HEK293T (cell line): Measurements from ENCODE around the gene PPIA.

Source experiments
- CTCF ChIA-PET: fragments of 350-600 bp; formaldehyde crosslinking; extraction: SDS; loops from one replicate; lab custom pipeline; 2021; ENCODE audit warnings: antibody characterized with exemption, inconsistent platforms; lab: Yijun Ruan, JAX
- POLR2A ChIA-PET: fragments of 350-600 bp; formaldehyde crosslinking; extraction: SDS; loops from one replicate; lab custom pipeline; 2020; ENCODE audit warnings: antibody characterized with exemption, inconsistent platforms; lab: Yijun Ruan, JAX
- DNase-seq: peaks from one replicate; pipeline ENCODE4 v3.0.0; 2012; ENCODE audit warnings: mixed read lengths; ENCODE audit errors: extremely low spot score
- ARNT ChIP-seq: fragments of 450-650 bp; IDR thresholded peaks from 2 replicates; pipeline ENCODE4 v1.6.1; 2017; ENCODE audit warnings: mild to moderate bottlenecking
- BHLHE40 ChIP-seq: fragments of 450-650 bp; IDR thresholded peaks from 2 replicates; pipeline ENCODE4 v1.6.1; 2016; ENCODE audit warnings: mild to moderate bottlenecking, moderate library complexity, borderline replicate concordance
- CTBP1 ChIP-seq: fragments of 450-650 bp; IDR thresholded peaks from 2 replicates; pipeline ENCODE4 v1.6.1; 2016; ENCODE audit warnings: borderline replicate concordance
- ELF4 ChIP-seq: fragments of 450-650 bp; IDR thresholded peaks from 2 replicates; pipeline ENCODE4 v1.6.1; 2017; ENCODE audit warnings: antibody characterized with exemption
- FOXA1 ChIP-seq: fragments of 450-650 bp; IDR thresholded peaks from 2 replicates; pipeline ENCODE4 v1.6.1; 2016; ENCODE audit warnings: mild to moderate bottlenecking
- FOXK2 ChIP-seq: fragments of 450-650 bp; IDR thresholded peaks from 2 replicates; pipeline ENCODE4 v1.6.1; 2016; ENCODE audit warnings: mild to moderate bottlenecking
- FOXM1 ChIP-seq: fragments of 450-650 bp; IDR thresholded peaks from 2 replicates; pipeline ENCODE4 v1.6.1; 2017; ENCODE audit warnings: mild to moderate bottlenecking, borderline replicate concordance
- HDGF ChIP-seq: fragments of 450-650 bp; IDR thresholded peaks from 2 replicates; pipeline ENCODE4 v1.6.1; 2017; ENCODE audit warnings: antibody characterized with exemption, borderline replicate concordance
- L3MBTL2 ChIP-seq: fragments of 450-650 bp; conservative IDR thresholded peaks from 2 replicates; pipeline ENCODE4 v1.6.1; 2016; ENCODE audit warnings: mild to moderate bottlenecking
- LEF1 ChIP-seq: fragments of 450-650 bp; IDR thresholded peaks from 2 replicates; pipeline ENCODE4 v1.6.1; 2017; ENCODE audit warnings: mild to moderate bottlenecking, borderline replicate concordance
- NFRKB ChIP-seq: fragments of 450-650 bp; IDR thresholded peaks from 2 replicates; pipeline ENCODE4 v1.6.1; 2016; ENCODE audit warnings: mild to moderate bottlenecking, moderate library complexity
- PKNOX1 ChIP-seq: fragments of 450-650 bp; IDR thresholded peaks from 2 replicates; pipeline ENCODE4 v1.6.1; 2016
- SP1 ChIP-seq: fragments of 450-650 bp; IDR thresholded peaks from 2 replicates; pipeline ENCODE4 v1.6.1; 2017
- SUZ12 ChIP-seq: fragments of 450-650 bp; IDR thresholded peaks from 2 replicates; pipeline ENCODE4 v1.6.1; 2016; ENCODE audit warnings: mild to moderate bottlenecking
- TARDBP ChIP-seq: fragments of 450-650 bp; IDR thresholded peaks from 2 replicates; pipeline ENCODE4 v1.6.1; 2016
- ZNF384 ChIP-seq: fragments of 450-650 bp; IDR thresholded peaks from 2 replicates; pipeline ENCODE4 v1.6.1; 2016

The PPIA gene

GRCh38 chr7:44811093-44811492 is 14.6 kb downstream of the PPIA start:
- TF ChIP-seq NFRKB (no peak), SUZ12 (no peak), TARDBP (no peak)
- ChIA-PET CTCF (no interaction called here), POLR2A (no interaction called here)
- DNase-seq, result no peak

GRCh38 chr7:44811571-44811970 is 15.1 kb downstream of the PPIA start:
- CTCF ChIA-PET, result no interaction called here
- TF ChIP-seq SUZ12, result no peak
- TF ChIP-seq NFRKB, result no peak
- TF ChIP-seq LEF1, result no peak
- TF ChIP-seq CTBP1, result no peak
- no peak for TF ChIP-seq TARDBP
- TF ChIP-seq FOXK2, result no peak
- no peak for TF ChIP-seq BHLHE40
- TF ChIP-seq HDGF, result no peak
- no peak for TF ChIP-seq L3MBTL2
- TF ChIP-seq ELF4, result no peak
- DNase-seq, result no peak
- POLR2A ChIA-PET, result no interaction called here

- no peak for DNase-seq
- CTCF ChIA-PET, result no interaction called here
- POLR2A ChIA-PET, result no interaction called here
- TF ChIP-seq SP1 (no peak), TARDBP (no peak), SUZ12 (no peak), PKNOX1 (no peak), ZNF384 (no peak), HDGF (no peak), LEF1 (no peak), CTBP1 (no peak)
These were observed 18.4 kb downstream of the PPIA start for GRCh38 chr7:44814919-44815318.

- POLR2A ChIA-PET, result interaction anchor here (0.7 to 1.5 kb wide), 3 partner anchors 14 to 29 kb away, joined by 3 to 7 read pairs (median 6); partner anchors contain the start of genes H2AZ2 and PPIA
- TF ChIP-seq TARDBP (no peak), ARNT (no peak), PKNOX1 (peak; percentile 73), HDGF (no peak), SUZ12 (no peak), CTBP1 (no peak)
- peak; percentile 31 for DNase-seq
- CTCF ChIA-PET, result interaction anchor here (0.6 kb wide), 1 partner anchor 26 kb away, joined by 3 read pairs; no protein-coding TSS in a partner anchor
These were observed 22.8 kb downstream of the PPIA start for GRCh38 chr7:44819292-44819691.

GRCh38 chr7:44823255-44823781 is 26.8 kb downstream of the PPIA start:
- POLR2A ChIA-PET, result interaction anchor here (2.3 kb wide), 1 partner anchor 25 kb away, joined by 13 read pairs; the partner anchor contains the start of gene H2AZ2
- CTCF ChIA-PET, result no interaction called here
- DNase-seq, result no peak
- no peak for TF ChIP-seq HDGF
- TF ChIP-seq TARDBP, result no peak
- no peak for TF ChIP-seq LEF1
- TF ChIP-seq SP1, result no peak
- no peak for TF ChIP-seq ZNF384
- no peak for TF ChIP-seq SUZ12
- TF ChIP-seq CTBP1, result no peak
- no peak for TF ChIP-seq PKNOX1
- TF ChIP-seq ELF4, result no peak
- no peak for TF ChIP-seq FOXA1
- TF ChIP-seq NFRKB, result no peak

- ChIA-PET CTCF (no interaction called here), POLR2A (interaction anchor here (1.2 to 2.3 kb wide), 2 partner anchors 23 to 24 kb away, joined by 3 to 13 read pairs; partner anchors contain the start of gene H2AZ2)
These were observed 28.5 kb downstream of the PPIA start for GRCh38 chr7:44824894-44825526.

More at GRCh38 chr7:44824894-44825526, 28.5 kb downstream of the PPIA start:
- DNase-seq, result no peak
- no peak for TF ChIP-seq BHLHE40
- TF ChIP-seq FOXK2, result no peak
- no peak for TF ChIP-seq ELF4
- TF ChIP-seq SP1, result no peak
- TF ChIP-seq HDGF, result no peak
- no peak for TF ChIP-seq TARDBP
- TF ChIP-seq LEF1, result no peak
- no peak for TF ChIP-seq FOXA1
- TF ChIP-seq PKNOX1, result no peak
- TF ChIP-seq L3MBTL2, result no peak
- TF ChIP-seq SUZ12, result no peak
- TF ChIP-seq FOXM1, result no peak
- TF ChIP-seq ARNT, result no peak
- no peak for TF ChIP-seq ZNF384
- TF ChIP-seq CTBP1, result no peak
- no peak for TF ChIP-seq NFRKB
